ENCODE results near the gene GMDS.

The GMDS gene

GRCh38 chr6:2245103-2245876, at the start of gene GMDS:
TSS of gene GMDS (minus strand) at chr6:2245605.
- peak; percentile 97 for ATAC-seq
- peak; percentile 86 for DNase-seq

GRCh38 chr6:2285510-2285909, 40.1 kb upstream of the GMDS start:
- DNase-seq (no peak), ATAC-seq (no peak)

DNA sequence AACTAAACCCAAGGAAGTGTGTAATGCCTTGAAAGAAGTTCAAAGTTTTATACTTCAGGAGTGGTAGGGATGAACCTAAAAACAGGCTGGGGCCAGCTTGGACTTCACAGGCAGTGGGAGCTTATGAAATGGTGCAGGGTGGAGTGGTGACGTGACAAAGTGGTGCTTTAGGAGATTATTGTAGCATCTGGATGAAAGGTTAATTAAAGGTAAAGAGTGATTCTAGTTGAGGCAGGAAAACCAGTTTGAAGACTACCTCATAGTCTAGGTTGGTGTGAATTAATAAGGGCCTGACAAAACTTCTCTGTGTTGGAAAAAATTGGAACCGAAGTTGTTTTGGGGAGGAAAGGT, 30.5 kb upstream of the GMDS start:
- DNase-seq (no peak), ATAC-seq (no peak)

- no peak for DNase-seq
These were observed 29.8 kb upstream of the GMDS start for GRCh38 chr6:2274981-2275891.

DNA sequence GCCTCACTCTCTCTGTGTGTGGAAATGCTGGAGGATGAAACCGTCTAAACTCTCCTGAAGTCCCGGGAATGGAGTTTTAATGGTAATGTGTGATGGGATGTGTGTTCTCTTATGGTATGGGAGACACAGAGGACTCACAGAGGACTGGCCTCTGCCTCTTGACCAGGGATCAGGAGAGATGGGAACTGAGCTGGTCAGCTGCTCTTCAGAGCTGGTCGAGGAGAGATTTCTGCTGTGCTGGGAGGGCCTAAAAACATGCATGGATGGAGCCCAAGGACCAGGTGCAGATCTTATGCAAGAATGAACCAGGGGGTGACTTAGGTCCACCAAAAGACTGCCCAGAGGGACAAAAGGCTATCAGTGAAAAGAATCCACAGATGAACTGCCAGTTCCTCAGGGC, 27.3 kb upstream of the GMDS start:
- DNase-seq = no peak
- ATAC-seq = no peak

More at GRCh38 chr6:2274981-2275891, 29.8 kb upstream of the GMDS start:
- no peak for ATAC-seq

- DNase-seq (no peak), ATAC-seq (no peak)
These were observed 24.6 kb upstream of the GMDS start for GRCh38 chr6:2270054-2270453.

DNA sequence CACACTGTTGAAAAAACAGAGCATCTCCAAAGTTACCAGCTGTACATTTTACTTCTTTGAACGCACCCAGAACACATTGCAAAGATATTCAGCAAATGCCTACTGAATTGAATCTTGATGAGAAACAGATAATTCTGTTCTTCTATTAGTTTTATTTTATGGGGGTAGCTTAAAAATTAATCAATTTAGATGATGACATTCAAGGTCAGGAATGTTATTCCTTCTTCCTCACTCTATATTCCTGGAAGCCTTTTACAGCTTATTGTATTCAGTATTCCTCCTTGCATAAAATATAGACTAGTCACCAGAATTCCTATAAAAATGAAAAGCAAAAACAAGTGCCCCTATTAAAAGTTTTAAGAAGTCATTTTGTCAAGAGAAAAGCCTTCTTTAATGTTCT, 21.4 kb upstream of the GMDS start:
- no peak for ATAC-seq
- DNase-seq = no peak

GRCh38 chr6:2266031-2266795, 20.8 kb upstream of the GMDS start:
- ATAC-seq = no peak
- DNase-seq = no peak

GRCh38 chr6:2264932-2265331, 19.5 kb upstream of the GMDS start:
- DNase-seq (no peak), ATAC-seq (no peak)

DNA sequence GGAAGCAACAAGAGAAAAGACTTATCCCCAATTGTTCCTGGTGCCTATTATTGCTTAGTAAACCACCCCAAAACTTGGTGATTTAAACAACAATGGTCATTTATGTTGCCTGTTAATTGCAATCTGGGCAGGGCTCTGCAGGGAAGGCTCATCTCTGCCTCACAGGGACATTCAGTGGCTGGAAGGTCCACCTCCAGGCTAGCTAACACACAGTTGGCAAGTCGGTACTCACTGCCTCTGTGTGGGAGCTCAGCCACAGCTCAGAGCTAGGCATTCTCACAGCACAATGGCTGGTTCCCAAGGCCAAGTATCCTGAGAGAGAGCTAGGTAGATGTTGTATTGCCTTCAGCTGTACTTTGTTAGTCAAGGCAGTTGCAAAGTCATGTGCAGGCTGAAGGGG, 18.5 kb upstream of the GMDS start:
- no peak for DNase-seq
- ATAC-seq = no peak

DNA sequence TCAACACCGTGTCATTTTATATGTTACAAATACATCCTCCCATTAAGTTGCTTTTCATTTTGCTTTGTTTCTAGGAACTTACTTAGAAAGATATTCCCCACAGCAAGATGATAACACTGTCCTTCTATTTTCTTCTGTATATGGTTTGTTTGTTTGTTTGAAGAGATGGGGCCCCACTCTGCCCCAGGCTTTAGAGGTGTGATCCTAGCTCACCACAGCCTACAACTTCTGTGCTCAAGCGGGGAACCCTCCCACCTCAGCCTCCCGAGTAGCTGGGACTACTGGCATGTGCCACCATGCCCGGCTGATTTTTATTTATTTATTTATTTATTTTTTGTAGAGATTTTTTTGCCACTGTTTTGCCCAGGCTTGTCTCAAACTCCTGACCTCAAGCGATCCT, 14.2 kb upstream of the GMDS start:
- ATAC-seq = no peak
- DNase-seq = no peak

DNA sequence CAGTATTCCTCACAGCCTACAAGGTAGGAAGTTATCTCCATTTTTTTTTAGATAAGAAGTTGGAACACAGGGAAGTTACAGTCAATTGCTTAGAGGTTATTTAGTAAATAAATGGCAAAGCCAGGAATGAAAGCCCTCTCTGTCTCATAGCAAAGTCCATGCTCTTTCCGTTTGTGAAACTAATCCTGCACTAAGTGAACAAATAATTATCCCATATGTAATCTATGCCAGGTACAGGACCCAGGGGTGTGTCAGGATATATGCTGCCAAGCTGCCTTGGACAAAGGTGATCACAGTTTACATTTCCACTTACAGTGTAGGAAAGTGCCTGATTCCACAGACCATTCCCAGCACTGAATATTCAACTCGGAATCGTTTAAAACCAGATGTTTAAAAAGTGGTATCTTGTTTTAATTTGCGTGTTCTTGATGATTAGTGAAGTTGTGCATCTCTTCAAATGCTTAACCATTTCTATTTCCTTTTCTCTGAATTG, 13.6 kb upstream of the GMDS start:
- DNase-seq (no peak), ATAC-seq (no peak)

DNA sequence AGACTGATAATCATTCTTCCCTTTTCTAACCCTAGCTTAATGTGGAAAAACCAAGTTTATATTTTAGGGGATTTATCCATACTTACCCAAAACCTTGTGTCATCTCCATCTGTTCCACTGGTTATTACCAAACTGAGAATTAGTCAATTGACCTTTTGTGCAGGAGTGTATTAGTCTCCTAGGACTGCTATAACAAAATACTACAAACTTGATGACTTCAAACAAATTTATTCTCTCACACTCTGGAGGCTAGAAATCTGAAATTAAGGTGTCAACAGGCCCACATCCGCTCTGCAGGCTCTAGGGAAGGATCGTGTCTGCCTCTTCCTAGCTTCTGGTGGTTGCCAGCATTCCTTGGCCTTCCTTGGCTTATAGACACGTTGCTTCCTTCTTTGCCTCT, 12.7 kb upstream of the GMDS start:
- ATAC-seq (no peak), DNase-seq (no peak)

- no peak for DNase-seq
- ATAC-seq = no peak
These were observed 12.0 kb upstream of the GMDS start for GRCh38 chr6:2257363-2257762.

- no peak for ATAC-seq
- no peak for DNase-seq
These were observed 9.3 kb upstream of the GMDS start for GRCh38 chr6:2254747-2255146.

DNA sequence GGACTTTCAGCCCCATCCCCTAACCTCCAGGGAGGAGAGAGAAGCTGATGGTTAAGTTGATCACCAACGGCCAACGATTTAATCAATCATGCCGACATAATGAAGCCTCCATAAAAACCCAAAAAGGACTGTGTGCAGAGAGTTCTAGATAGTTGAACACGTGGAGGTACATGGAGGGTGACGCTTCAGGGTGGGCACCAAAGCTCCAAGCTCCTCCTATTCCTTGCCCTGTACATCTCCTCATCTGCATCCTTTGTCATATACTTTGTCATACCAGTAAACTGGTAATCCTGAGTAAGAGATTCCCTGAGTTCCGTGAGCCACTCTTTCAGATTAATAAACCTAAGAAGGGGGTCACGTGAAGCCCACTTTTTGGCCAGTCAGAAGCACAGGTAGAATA, 3.7 kb upstream of the GMDS start:
- no peak for ATAC-seq
- DNase-seq = no peak

DNA sequence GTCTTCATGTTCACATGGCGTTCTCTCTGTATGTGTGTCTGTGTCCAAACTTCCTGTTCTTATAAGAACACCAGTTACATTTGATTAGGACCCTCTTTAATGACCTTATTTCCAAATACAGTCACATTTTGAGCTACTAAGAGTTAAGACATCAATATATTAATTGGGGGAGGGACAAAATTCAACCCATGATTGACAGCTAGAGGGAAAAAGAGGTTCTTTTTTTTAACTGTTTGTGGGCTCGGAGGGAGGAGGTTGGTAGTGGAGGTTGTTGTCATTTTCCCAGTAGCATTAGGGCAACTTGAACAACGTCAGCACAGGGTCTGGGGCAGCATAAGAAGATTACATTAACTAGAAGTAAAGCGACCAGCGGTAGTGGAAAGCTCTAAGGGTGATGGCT, 2.3 kb upstream of the GMDS start:
- DNase-seq = no peak
- no peak for ATAC-seq

- no peak for ATAC-seq
These were observed 765 bp upstream of the GMDS start for GRCh38 chr6:2245877-2246863.

DNA sequence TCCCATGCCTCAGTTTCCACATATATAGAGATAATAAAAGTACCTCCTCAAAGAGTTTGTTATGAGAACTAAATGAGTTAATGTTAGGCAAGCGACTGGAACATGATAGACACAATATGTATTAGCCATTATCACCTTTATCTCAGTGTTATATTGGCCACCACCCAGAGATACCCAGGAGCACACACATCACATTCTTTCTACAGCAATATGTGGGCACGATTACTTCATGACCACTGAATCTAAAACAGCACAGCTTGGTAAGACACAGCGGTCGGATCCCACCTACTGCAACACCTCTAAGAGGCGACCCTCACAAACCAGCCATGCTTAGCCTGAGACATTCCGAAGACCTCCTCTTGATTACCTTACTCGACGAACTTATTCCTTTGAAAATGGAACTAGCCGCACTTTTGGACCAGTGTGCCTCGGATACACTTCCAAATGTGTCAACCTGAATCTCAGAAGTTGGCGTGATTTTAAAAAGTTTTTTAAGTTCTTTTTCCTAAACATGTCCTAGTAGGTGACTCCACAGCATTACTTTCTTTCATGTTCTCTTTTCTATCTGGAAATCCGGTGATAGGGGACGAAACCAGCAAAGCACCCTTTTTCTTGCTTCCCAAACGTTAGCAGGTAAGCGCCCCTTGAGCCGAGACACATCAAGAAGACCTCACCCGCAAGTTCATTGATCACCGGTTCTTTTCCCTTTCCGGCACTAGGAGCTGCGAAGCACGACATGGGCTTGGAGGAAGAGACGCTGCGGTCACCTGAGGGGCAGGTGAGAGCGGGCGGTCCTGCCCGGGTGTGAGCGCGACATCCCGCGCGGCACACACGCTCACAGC, 923 bp downstream of the GMDS start:
- no peak for DNase-seq
- no peak for ATAC-seq

More at GRCh38 chr6:2245877-2246863, 765 bp upstream of the GMDS start:
- peak; percentile 51 for DNase-seq

DNA sequence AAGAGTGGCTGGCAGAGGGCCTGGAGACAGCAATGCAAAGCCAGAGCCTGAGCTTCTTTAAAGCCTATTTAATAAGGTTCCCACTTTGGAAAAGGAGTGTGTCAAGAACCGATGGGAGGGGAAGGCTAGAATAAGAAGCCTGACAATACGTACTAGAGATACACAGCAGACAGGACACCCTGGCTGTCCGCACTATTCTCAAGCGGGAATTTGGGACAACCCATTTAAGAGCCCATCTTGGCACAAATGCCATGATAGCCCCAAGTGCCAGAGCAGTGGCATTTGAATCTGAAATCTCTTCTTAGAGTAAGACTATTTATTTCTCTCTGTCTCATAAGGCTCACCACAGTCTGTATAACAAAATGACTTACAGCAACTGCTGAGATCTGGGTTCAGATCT, 3.1 kb downstream of the GMDS start:
- DNase-seq (no peak), ATAC-seq (no peak)
